Hepatocyte (in vitro differentiated cells): ENCODE measurements around the gene MANSC4. TPM values are rescaled to one million over a fixed set of nuclear protein-coding genes. Genes with fewer than 3 reads are reported as not detected.

Experiments used
- DNase-seq: peaks from one replicate; pipeline ENCODE4 v3.0.0-alpha.2; 2016; ENCODE audit warnings: low spot score
- H2AFZ ChIP-seq: fragments of 200-600 bp; sonication (generic); 2 replicates; pipeline ENCODE4 v1.6.0; 2016; ENCODE audit warnings: antibody characterized with exemption, mild to moderate bottlenecking
- H3K27ac ChIP-seq: fragments of 200-600 bp; sonication (generic); 2 replicates; pipeline ENCODE4 v1.5.1; 2016; ENCODE audit warnings: mild to moderate bottlenecking
- H3K27me3 ChIP-seq: fragments of 200-600 bp; sonication (generic); 2 replicates; pipeline ENCODE4 v1.6.1; 2016
- H3K36me3 ChIP-seq: fragments of 200-600 bp; sonication (generic); replicated peaks from 2 replicates; pipeline ENCODE4 v1.5.1; 2016; ENCODE audit warnings: low read depth; ENCODE audit not compliant: insufficient read depth
- H3K4me1 ChIP-seq: fragments of 200-600 bp; sonication (generic); 2 replicates; pipeline ENCODE4 v1.5.1; 2016; ENCODE audit warnings: mild to moderate bottlenecking, moderate library complexity; ENCODE audit not compliant: insufficient read depth
- H3K4me2 ChIP-seq: fragments of 200-600 bp; sonication (generic); 2 replicates; pipeline ENCODE4 v1.6.0; 2016
- H3K4me3 ChIP-seq: fragments of 200-600 bp; sonication (generic); 2 replicates; pipeline ENCODE4 v1.5.1; 2016; ENCODE audit warnings: mild to moderate bottlenecking
- H3K79me2 ChIP-seq: fragments of 200-600 bp; sonication (generic); 2 replicates; pipeline ENCODE4 v1.6.0; 2017; ENCODE audit warnings: mild to moderate bottlenecking
- H3K9me2 ChIP-seq: fragments of 200-600 bp; sonication (generic); replicated peaks from 2 replicates; pipeline ENCODE4 v1.6.0; 2017; ENCODE audit warnings: mild to moderate bottlenecking; ENCODE audit not compliant: insufficient read depth
- H3K9me3 ChIP-seq: fragments of 200-600 bp; sonication (generic); 2 replicates; pipeline ENCODE4 v1.5.1; 2016; ENCODE audit warnings: low read depth, mild to moderate bottlenecking
- H4K20me1 ChIP-seq: fragments of 200-600 bp; sonication (generic); 2 replicates; pipeline ENCODE4 v1.6.0; 2016; ENCODE audit warnings: mild to moderate bottlenecking; ENCODE audit not compliant: insufficient read depth, poor library complexity, severe bottlenecking
- CTCF ChIP-seq: fragments of 200-600 bp; sonication (generic); IDR thresholded peaks from 2 replicates; pipeline ENCODE4 v1.5.1; 2016; ENCODE audit warnings: antibody characterized with exemption, mild to moderate bottlenecking; ENCODE audit not compliant: poor library complexity
- EZH2 ChIP-seq: fragments of 200-600 bp; sonication (generic); IDR thresholded peaks from 2 replicates; pipeline ENCODE4 v1.6.1; 2016; ENCODE audit warnings: antibody characterized with exemption, mild to moderate bottlenecking, borderline replicate concordance
- EZH2phosphoT487 ChIP-seq: fragments of 200-600 bp; sonication (generic); IDR thresholded peaks from one replicate; pipeline ENCODE4 v1.6.1; 2018; ENCODE audit warnings: antibody characterized with exemption, mild to moderate bottlenecking, low read depth, moderate library complexity; ENCODE audit not compliant: unreplicated experiment, severe bottlenecking
- WGBS: methylation state at CpG from one replicate; pipeline ENCODE4 v1.1.6; 2016; ENCODE audit warnings: low lambda C conversion rate; ENCODE audit errors: missing lambda C conversion rate; 5-methylcytosine and 5-hydroxymethylcytosine counted together
- polyA plus RNA-seq: library from polyadenylated mRNA; unstranded; fragments of >200 nt; fragmentation: Nextera tagmentation; extraction: Ambion mirVana; gene quantifications from 2 replicates; pipeline ENCODE4 v1.2.1, GENCODE V29; 2016
- total RNA-seq: library from RNA; depleted of rRNA; stranded (reverse); fragments of >200 nt; gene quantifications from 2 replicates; pipeline ENCODE4 v1.2.3, GENCODE V29; 2014

The MANSC4 gene
- total and polyA plus RNA-seq, 2 experiments from 2014 or later = 0.63 TPM; not detected in 1

- no peak overlapping the region for H3K4me2 ChIP-seq
- no peak overlapping the region for H3K27ac ChIP-seq
- TF ChIP-seq CTCF (no peak), EZH2 (no peak), EZH2phosphoT487 (no peak)
These were observed 30.7 kb upstream of the MANSC4 start for GRCh38 chr12:27810756-27811155.

GRCh38 chr12:27808841-27809240 is 28.8 kb upstream of the MANSC4 start:
- no peak for DNase-seq
- WGBS = 51% methylated on average over 6 of the region's 6 CpGs
- no peak overlapping the region for H2AFZ ChIP-seq
- no peaks in the 10 kb centered on the region for H3K4me1 ChIP-seq
- H3K4me3 ChIP-seq = no peak overlapping the region
- H3K36me3 ChIP-seq = no peaks in the 10 kb centered on the region
- H3K27ac ChIP-seq = no peak overlapping the region
- H3K27me3 ChIP-seq = no peaks in the 10 kb centered on the region
- no peaks in the 10 kb centered on the region for H3K9me2 ChIP-seq
- H4K20me1 ChIP-seq = no peaks in the 10 kb centered on the region
- no peaks in the 10 kb centered on the region for H3K9me3 ChIP-seq
- no peaks in the 10 kb centered on the region for H3K79me2 ChIP-seq
- no peak for TF ChIP-seq CTCF
- H3K4me2 ChIP-seq = no peak overlapping the region

More at GRCh38 chr12:27810756-27811155, 30.7 kb upstream of the MANSC4 start:
- no peaks in the 10 kb centered on the region for H3K4me1 ChIP-seq
- DNase-seq = no peak
- no peaks in the 10 kb centered on the region for H3K79me2 ChIP-seq
- no peaks in the 10 kb centered on the region for H3K9me3 ChIP-seq
- no peaks in the 10 kb centered on the region for H4K20me1 ChIP-seq
- 67% methylated on average over 4 of the region's 4 CpGs for WGBS
- H3K9me2 ChIP-seq = no peaks in the 10 kb centered on the region
- no peak overlapping the region for H3K4me3 ChIP-seq
- no peaks in the 10 kb centered on the region for H3K27me3 ChIP-seq
- no peak overlapping the region for H2AFZ ChIP-seq
- H3K36me3 ChIP-seq = no peaks in the 10 kb centered on the region

GRCh38 chr12:27807063-27807703 is 27.1 kb upstream of the MANSC4 start:
- no peaks in the 10 kb centered on the region for H4K20me1 ChIP-seq
- H3K27ac ChIP-seq = no peak overlapping the region
- no peak overlapping the region for H3K4me3 ChIP-seq
- H3K27me3 ChIP-seq = no peaks in the 10 kb centered on the region
- no peaks in the 10 kb centered on the region for H3K79me2 ChIP-seq
- 62% methylated on average over 8 of the region's 8 CpGs for WGBS
- H3K9me2 ChIP-seq = no peaks in the 10 kb centered on the region
- DNase-seq = no peak
- H3K4me1 ChIP-seq = no peaks in the 10 kb centered on the region
- no peak overlapping the region for H3K4me2 ChIP-seq
- no peak for TF ChIP-seq EZH2
- no peaks in the 10 kb centered on the region for H3K36me3 ChIP-seq
- H2AFZ ChIP-seq = no peak overlapping the region
- H3K9me3 ChIP-seq = no peaks in the 10 kb centered on the region

GRCh38 chr12:27806259-27806658 is 26.2 kb upstream of the MANSC4 start:
- Histone ChIP-seq H2AFZ (no peak overlapping the region), H3K36me3 (no peaks in the 10 kb centered on the region), H4K20me1 (no peaks in the 10 kb centered on the region), H3K79me2 (no peaks in the 10 kb centered on the region), H3K9me3 (no peaks in the 10 kb centered on the region), H3K9me2 (no peaks in the 10 kb centered on the region), H3K27ac (no peak overlapping the region), H3K4me1 (no peaks in the 10 kb centered on the region), H3K4me2 (no peak overlapping the region), H3K4me3 (no peak overlapping the region), H3K27me3 (no peaks in the 10 kb centered on the region)
- DNase-seq = no peak
- WGBS = 75% methylated on average over 4 of the region's 4 CpGs
- TF ChIP-seq EZH2phosphoT487 (no peak), CTCF (no peak), EZH2 (no peak)
